ENCODE data around the gene TP53INP2.

GRCh38 chr20:34708621-34709043 lies 4.5 kb downstream of the TP53INP2 start:
- TF ChIP-seq, protein P1, sequence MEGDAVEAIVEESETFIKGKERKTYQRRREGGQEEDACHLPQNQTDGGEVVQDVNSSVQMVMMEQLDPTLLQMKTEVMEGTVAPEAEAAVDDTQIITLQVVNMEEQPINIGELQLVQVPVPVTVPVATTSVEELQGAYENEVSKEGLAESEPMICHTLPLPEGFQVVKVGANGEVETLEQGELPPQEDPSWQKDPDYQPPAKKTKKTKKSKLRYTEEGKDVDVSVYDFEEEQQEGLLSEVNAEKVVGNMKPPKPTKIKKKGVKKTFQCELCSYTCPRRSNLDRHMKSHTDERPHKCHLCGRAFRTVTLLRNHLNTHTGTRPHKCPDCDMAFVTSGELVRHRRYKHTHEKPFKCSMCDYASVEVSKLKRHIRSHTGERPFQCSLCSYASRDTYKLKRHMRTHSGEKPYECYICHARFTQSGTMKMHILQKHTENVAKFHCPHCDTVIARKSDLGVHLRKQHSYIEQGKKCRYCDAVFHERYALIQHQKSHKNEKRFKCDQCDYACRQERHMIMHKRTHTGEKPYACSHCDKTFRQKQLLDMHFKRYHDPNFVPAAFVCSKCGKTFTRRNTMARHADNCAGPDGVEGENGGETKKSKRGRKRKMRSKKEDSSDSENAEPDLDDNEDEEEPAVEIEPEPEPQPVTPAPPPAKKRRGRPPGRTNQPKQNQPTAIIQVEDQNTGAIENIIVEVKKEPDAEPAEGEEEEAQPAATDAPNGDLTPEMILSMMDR (IDR thresholded peaks at IDR 0.05) = peak; percentile 75
- TF ChIP-seq EZH2 (IDR thresholded peaks at IDR 0.05; ENCODE audit: borderline replicate concordance, insufficient read depth, low read depth, low read length, poor library complexity, severe bottlenecking) = no peak
